SK-MEL-5 (cell line): Measurements from ENCODE around the gene HMX3. TPM values are rescaled to one million over a fixed set of nuclear protein-coding genes. Genes with fewer than 3 reads are reported as not detected.
A peak's percentile ranks its signal among the peaks of the same experiment; 100 is the strongest.
"Not testable (repeated sequence)": the region's sequence is repeated elsewhere in the genome, so short reads cannot be mapped to it uniquely, and the experiment has no call there.

Experiments
- DNase-seq: peaks from one replicate; pipeline ENCODE4 v3.0.0-alpha.2; 2016; ENCODE audit warnings: low read depth, low spot score
- in situ Hi-C: cut with HindIII; loops from 2 replicates; pipeline ENCODE4 v1.10.0; 2016; ENCODE audit warnings: low sequenced_read_pairs, high pct_unique_total_duplicates, low pct_unique_long_range_greater_than_20kb
- total RNA-seq: library from RNA; depleted of rRNA; stranded (reverse); fragments of >200 nt; shearing (Covaris generic); gene quantifications from 2 replicates; pipeline ENCODE4 v1.2.3, GENCODE V29; 2014

The HMX3 gene
- total RNA-seq, 1 experiment from 2014 or later, result 0.32 TPM

DNA sequence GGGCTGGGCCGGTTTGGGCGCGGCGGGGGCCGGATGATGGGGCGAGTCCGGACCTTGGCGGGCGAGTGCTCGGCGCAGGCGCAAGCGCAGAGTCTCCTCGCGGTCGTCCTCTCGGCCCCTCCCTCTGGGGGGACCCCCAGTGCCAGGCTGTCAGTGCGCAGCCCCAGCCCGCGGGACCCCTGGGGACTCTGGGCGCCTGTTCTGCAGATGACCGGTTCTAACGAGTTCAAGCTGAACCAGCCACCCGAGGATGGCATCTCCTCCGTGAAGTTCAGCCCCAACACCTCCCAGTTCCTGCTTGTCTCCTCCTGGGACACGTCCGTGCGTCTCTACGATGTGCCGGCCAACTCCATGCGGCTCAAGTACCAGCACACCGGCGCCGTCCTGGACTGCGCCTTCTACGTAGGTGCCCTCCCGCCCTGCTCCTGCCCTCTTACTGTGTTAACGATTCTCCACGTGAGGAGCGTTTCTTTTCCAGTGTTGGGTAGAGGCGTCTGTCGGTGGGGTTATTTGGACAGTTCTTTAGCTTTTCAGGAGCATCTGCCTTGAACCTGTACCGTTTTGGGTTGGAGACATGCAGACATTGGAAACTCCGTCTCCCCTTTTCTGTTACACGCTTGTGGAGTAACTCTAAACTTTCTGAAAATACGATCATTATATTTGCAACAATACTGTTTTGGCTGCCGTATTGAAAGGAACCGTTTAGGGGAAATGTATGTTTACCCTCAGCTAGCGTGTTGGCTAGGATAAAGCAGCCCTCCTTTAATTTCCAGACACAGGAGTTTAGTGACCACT, 19.1 kb downstream of the HMX3 start:
- peak; percentile 49 for DNase-seq
- in situ Hi-C loops, result no loop called here

DNA sequence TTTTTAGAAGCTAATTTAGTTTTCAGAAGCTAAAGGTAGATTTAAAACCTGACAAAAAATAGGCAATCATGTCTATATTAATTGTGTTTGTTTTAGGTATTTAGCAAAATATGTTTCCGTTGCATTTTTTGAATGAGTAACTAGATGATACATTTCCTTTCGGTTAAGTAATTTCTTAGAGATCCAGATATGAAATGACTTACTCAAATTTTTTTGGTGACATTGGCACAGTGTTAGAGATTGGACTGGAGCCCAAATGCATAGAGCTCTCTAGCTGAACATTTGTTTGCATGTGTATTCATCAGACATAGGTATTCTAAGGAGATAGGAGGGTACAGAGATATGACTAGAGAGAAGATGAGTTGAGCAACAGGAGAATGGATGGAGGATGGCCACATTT, 20.3 kb downstream of the HMX3 start:
- no peak for DNase-seq
- in situ Hi-C loops, result no loop called here

DNA sequence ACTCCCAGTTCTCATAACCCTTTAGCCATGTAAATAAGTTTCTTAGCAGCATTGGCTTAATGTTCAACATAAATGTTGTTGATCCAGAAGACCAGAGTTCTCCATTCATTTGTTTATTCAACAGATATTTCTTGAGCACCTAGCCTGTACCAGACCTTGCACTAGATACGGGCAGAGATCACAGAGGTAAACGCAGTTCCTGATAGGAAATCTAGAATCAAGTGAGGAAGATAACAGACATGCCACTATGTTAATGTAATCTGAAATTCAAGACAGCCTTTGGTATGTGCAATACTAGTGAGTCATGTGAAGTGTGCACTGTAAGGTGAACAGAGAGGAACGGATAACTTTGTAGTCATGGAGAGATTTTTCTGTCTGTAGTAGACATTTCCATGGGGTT, 21.4 kb downstream of the HMX3 start:
- in situ Hi-C loops, result no loop called here
- DNase-seq, result no peak

DNA sequence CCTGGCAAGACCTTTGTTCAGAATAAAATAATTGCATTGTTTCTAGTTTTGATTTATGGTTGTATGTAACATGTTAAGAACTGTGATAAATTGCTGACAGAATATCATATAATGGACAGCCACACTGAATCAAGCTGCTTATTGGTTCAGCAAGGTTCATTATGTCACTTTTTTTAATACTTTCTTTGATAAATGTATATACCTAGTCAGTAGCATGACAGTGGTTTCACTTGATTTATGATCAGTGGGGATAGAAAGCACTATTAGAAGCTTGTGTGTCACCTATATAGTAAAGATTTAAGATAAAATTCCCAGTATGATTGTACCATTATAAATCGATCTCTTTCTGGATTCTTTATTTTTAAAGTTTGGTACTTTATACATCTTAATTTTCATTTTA, 22.9 kb downstream of the HMX3 start:
- in situ Hi-C loops, result no loop called here
- no peak for DNase-seq

DNA sequence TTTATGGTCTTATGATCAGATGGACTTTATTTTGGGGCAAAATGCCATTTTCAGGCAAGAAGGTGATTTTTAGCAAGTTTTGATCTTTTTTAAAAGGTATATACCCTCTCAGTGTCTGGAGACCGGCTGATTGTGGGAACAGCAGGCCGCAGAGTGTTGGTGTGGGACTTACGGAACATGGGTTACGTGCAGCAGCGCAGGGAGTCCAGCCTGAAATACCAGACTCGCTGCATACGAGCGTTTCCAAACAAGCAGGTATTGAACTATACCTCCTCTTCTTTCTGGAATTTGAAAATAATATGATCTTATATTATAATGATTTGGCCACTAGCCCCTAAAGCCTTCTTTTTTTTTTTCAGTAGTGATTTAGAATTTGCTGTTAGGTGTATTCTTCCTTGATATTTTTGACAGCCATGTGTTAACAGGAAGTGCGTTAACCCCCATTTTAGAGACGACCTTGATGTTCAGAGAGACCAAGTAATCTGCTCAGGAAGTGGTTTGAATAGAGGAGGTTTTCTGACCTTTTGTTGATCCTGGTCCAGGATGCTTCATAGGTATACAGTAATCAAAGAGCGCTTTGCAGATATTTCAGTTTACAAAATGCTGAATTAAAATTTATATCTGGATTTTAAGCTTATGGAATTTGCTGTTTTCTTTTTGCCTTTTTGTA, 24.7 kb downstream of the HMX3 start:
- no peak for DNase-seq

DNA sequence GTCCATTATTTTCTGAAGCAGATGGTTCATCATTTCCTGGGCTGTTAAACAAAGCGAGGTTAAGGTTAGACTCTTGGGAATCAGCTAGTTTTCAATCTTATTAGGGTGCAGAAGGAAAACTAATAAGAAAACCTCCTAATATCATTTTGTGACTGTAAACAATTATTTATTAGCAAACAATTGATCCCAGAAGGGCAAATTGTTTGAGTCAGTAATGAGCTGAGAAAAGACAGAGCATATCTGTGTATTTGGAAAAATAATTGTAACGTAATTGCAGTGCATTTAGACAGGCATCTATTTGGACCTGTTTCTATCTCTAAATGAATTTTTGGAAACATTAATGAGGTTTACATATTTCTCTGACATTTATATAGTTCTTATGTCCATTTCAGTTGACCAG, 28.5 kb downstream of the HMX3 start:
- DNase-seq, result no peak
- in situ Hi-C loops, result no loop called here

More for the DNA sequence above, 24.7 kb downstream of the HMX3 start:
- in situ Hi-C loops, result no loop called here

DNA sequence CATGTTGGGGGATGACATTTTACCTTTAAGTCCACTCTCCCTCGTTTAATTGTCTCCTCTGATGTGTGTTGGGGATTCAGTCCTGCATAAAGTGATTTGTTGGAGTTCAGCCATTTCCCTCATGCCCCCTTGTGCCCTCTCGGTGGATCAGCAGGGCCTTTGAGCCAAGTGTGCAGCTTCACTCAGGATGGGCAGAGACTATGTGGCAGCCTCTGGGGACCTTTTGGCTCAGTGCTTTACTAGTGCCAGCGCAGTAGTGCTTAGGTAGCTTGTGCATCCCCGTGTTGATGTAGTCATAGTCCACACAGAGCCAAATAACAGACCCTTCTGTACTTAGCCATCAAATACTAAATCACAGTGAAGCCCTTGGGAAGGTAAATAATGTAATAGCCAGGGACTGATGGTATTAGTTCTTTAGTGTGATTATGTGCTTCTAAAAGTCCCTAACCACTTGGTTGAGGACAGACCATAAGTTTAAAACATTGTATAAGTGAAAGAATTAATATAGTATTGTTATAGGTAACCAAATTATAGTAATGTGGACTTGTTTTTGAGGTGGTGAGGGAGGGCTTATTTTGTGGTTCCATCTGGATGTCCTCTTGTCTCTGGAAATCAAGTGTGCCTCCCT, 29.8 kb downstream of the HMX3 start:
- in situ Hi-C loops, result no loop called here
- peak; percentile 44 for DNase-seq

DNA sequence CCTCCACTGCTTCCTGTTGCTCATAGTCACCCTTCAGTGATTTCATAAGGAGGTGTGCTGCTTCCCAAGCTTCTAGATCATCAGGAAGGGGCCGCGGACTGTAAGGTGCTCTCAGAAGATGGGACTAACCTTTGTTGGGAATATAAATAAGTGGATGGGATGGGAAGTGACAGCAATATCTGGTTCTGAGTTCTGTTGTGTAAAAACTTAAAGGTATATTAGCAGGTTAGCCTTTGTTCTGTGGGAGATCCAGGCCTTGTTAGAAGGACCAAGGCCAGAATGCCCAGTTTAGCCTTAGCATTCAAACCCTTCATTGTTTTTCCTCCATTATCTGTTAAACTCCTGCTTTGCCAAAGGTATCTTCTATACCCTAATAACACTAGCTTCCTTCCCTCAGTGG, 30.8 kb downstream of the HMX3 start:
- DNase-seq, result no peak
- in situ Hi-C loops, result no loop called here

DNA sequence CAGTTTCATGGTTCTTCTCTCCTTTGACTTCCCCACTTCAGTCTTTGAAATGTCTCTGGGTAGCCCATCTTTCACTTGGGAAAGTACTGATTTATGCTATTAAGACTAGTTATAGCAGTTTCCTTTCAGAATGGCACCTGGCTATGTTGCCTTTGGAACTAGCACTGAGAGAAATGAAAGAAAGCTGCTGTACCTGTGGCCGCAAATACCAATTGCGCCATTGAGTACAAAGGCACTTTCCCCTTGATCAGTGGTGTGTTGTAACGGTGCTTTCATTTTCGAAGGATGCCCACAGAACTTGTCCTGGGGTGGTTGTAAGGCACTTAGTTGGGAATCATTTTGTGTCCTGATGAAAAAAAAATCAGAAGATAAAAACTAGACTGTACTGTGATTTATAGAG, 35.2 kb downstream of the HMX3 start:
- DNase-seq, result no peak
- in situ Hi-C loops, result no loop called here

DNA sequence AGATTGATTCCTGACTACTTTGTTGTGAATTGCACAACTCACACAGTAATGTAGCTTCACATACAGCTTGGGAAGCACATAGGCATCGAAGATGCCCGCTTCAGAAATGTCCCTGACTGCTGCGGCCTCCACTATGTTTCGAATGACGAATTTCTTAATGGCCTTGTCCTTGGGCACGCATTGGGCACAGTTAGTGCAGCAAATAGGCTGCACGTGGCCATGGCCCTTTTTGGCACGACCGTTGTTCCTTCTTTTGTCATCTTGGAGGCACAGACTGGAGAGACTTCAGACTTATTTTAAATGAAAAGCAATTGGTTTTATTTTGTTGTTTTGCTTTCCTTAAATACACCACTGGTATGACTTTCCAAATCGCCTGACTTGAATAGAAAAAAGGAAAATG, 35.8 kb downstream of the HMX3 start:
- in situ Hi-C loops, DNase-seq: not testable (repeated sequence)

DNA sequence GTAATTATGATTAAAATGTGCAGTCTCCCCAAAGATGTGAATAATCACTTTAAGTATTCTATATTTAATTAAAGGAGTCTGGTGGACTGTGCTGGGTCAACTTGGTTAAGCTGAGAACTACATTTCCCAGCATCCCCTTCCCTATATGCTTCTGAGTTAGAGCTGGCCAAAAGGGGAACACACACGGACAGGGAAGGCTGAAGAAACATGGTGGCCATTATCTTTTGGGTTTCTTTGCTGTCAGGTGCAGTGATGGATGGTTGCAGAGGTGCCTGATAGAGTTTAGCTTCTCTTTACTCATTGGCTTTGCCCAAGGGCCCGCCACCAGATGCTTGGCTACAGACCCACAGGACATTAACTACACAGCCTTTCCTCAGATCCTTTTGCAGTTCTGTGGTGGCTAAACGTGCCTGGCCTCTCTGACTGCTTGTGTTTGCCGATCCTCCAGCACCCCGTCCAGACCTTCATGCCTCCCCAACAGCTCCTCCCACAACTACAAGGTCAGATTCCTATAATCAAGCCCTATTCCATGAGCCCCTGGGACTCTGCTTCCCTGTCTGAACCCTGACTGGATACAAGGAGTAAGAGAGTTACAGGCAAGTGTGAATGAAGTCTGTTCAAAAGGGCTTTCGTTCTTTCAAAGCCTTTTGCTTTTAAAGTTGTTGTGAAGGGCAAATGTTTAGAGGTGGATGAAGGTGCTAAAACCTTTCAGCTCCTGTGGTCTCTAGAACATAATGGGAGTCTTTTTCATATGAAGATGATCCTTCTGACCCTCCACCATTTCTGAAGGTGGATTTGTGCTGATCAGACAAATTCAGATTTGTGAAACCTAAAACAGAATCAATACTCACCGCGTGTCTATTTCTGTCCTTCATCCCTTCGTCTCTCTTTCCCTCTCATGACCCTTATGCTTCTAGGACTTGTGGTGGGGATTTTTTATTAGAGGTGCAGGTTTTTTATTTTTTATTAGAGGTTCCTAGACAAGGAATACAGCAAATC, 39.9 kb downstream of the HMX3 start:
- no peak for DNase-seq
- in situ Hi-C loops, result no loop called here

DNA sequence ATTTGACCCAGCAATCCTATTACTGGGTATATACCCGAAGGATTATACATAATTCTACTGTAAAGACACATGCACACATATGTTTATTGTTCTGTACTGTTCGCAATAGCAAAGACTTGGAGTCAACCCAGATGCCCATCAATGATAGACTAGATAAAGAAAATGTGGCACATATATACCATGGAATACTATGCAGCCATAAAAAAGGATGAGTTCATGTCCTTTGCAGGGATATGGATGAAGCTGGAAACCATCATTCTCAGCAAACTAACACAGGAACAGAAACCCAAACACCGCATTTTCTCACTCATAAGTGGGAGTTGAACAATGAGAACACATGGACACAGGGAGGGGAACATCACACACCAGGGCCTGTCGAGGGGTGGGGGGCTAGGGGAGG, 42.6 kb downstream of the HMX3 start:
- in situ Hi-C loops, DNase-seq: not testable (repeated sequence)

DNA sequence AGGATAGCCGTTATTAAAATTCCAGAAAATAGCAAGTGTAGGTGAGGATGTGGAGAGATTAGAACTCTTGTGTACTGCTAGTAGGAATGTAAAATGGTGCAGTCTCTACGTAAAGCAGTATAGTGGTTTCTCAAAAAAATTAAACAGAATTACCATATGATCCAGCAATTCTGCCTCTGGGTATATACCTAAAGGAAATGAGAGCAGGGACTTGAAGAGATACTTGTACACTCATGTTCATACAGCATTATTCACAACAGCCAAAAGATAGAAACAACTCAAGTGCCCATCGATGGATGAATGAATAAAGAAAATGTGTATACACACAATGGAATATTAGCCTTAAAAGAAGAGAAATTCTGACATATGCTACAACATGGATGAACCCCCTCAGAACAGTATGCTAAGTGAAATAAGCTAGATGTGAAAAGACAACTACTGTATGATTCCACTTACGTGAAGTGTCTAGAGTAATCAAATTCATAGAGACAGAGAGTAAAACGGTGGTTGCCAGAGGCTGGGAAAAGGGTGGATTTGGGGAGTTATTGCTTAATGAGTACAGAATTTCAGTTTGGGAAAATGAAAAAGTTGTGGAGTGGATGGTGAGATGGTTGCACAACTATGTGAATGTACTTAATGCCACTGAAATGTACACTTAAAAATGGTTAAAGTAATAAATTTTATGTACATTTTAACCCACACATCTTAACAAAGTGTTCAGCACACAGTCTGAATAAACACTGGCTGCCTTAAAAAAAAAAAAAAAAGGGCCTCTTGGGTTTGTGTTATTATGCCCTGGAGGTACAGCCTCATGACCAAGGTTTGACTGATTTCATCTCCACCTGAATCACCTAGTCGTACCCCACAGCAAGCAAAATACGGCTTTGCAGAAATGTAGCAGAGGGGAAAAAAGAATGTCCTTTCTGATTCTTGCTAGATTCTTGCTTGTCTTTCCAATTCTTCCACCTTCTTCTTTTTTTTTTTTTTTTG, 44.6 kb downstream of the HMX3 start:
- in situ Hi-C loops, result no loop called here
- no peak for DNase-seq

DNA sequence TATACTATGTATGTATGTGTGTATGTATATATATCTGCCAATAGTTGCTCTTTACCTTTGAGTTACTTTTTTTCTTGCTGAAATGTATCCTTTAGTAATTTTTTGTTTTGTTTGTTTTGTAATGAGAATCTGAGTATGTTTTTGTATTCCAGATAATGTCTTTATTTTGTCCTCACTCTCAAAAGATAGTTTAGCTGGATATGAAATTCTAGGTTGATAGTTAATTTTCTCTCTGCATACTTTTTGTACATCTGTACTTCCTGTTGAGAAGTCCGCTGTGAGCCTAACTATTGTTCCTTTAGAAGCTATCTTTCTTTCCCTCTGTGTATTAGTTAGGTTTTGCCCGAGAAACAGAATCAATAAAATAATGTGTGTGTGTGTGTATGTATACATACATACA, 48.0 kb downstream of the HMX3 start:
- in situ Hi-C loops, result no loop called here
- DNase-seq, result no peak

DNA sequence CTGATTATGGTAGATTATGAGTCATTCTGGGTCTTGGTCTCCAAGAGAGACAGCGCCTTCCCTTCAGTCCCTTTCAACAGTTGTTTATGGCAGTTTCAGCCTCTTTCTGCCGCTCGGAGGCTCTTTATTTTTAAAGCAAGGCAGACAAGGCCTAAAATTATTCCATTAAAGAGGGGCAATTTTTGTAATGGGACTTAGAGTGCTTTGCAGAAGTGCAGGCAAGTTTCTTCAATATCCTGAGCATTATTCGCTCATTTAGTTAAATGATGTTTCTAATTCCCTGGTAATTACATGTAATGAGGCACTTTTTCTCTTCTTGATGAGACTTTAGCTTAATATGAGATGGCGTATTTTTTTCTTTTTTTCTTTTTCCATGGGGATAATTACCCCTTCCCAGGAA, 52.0 kb downstream of the HMX3 start:
- no peak for DNase-seq
- in situ Hi-C loops, result no loop called here
